ENCODE measurements around the gene LUZP4.
"Not testable (repeated sequence)": the region's sequence is repeated elsewhere in the genome, so short reads cannot be mapped to it uniquely, and the experiment has no call there.

The LUZP4 gene

GRCh38 chrX:115289465-115289864 is at the start of gene LUZP4:
Gene LUZP4 (plus strand): TSS chrX:115289715. CDS start chrX:115289760, 45 bp downstream.
- no peak for DNase-seq

- no peak for DNase-seq
These were observed 37.9 kb upstream of the LUZP4 start for GRCh38 chrX:115251458-115252233.

- DNase-seq: no peak
These were observed 34.5 kb upstream of the LUZP4 start for GRCh38 chrX:115255003-115255402.

GRCh38 chrX:115257711-115258110 is 31.8 kb upstream of the LUZP4 start:
- DNase-seq: no peak

GRCh38 chrX:115259238-115259875 is 30.2 kb upstream of the LUZP4 start:
- no peak for DNase-seq

- DNase-seq: no peak
These were observed 29.2 kb upstream of the LUZP4 start for GRCh38 chrX:115260330-115260729.

- DNase-seq: no peak
These were observed 28.4 kb upstream of the LUZP4 start for GRCh38 chrX:115261148-115261547.

- DNase-seq: no peak
These were observed 25.5 kb upstream of the LUZP4 start for GRCh38 chrX:115264009-115264408.

GRCh38 chrX:115266300-115266699 is 23.2 kb upstream of the LUZP4 start:
- no peak for DNase-seq

- DNase-seq: no peak
These were observed 21.1 kb upstream of the LUZP4 start for GRCh38 chrX:115268421-115268820.

- DNase-seq: no peak
These were observed 20.3 kb upstream of the LUZP4 start for GRCh38 chrX:115269051-115269683.

GRCh38 chrX:115284877-115285276 is 4.6 kb upstream of the LUZP4 start:
- DNase-seq: no peak

- DNase-seq: no peak
These were observed 7.7 kb downstream of the LUZP4 start for GRCh38 chrX:115297189-115297588.

- DNase-seq: no peak
These were observed 21.6 kb downstream of the LUZP4 start for GRCh38 chrX:115311139-115311538.

- DNase-seq: no peak
These were observed 22.1 kb downstream of the LUZP4 start for GRCh38 chrX:115311601-115312001.

- DNase-seq: no peak
These were observed 28.6 kb downstream of the LUZP4 start for GRCh38 chrX:115318139-115318538.

- DNase-seq: no peak
These were observed 32.9 kb downstream of the LUZP4 start for GRCh38 chrX:115322375-115322774.

- no peak for DNase-seq
These were observed 34.7 kb downstream of the LUZP4 start for GRCh38 chrX:115324194-115324593.

- not testable (repeated sequence) for DNase-seq
These were observed 39.8 kb downstream of the LUZP4 start for GRCh38 chrX:115329282-115329681.

- peak; percentile 7 to 62 for DNase-seq
These were observed 41.1 kb downstream of the LUZP4 start for GRCh38 chrX:115330498-115331168.

GRCh38 chrX:115332832-115333231 is 43.3 kb downstream of the LUZP4 start:
- no peak for DNase-seq

- DNase-seq: no peak
These were observed 43.9 kb downstream of the LUZP4 start for GRCh38 chrX:115333446-115333845.

GRCh38 chrX:115337491-115338144 is 48.1 kb downstream of the LUZP4 start:
- DNase-seq: no peak

All from NCI-H1930 (cell line).